ENCODE data around the gene C7.

- TF ChIP-seq, protein P1, sequence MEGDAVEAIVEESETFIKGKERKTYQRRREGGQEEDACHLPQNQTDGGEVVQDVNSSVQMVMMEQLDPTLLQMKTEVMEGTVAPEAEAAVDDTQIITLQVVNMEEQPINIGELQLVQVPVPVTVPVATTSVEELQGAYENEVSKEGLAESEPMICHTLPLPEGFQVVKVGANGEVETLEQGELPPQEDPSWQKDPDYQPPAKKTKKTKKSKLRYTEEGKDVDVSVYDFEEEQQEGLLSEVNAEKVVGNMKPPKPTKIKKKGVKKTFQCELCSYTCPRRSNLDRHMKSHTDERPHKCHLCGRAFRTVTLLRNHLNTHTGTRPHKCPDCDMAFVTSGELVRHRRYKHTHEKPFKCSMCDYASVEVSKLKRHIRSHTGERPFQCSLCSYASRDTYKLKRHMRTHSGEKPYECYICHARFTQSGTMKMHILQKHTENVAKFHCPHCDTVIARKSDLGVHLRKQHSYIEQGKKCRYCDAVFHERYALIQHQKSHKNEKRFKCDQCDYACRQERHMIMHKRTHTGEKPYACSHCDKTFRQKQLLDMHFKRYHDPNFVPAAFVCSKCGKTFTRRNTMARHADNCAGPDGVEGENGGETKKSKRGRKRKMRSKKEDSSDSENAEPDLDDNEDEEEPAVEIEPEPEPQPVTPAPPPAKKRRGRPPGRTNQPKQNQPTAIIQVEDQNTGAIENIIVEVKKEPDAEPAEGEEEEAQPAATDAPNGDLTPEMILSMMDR (IDR thresholded peaks at IDR 0.05; ENCODE audit: low read depth, low read length) = no peak
- TF ChIP-seq EZH2phosphoT487 (IDR thresholded peaks at IDR 0.05; ENCODE audit: low read depth) = no peak
Observed at GRCh38 chr5:41003670-41004376, 94.5 kb downstream of the C7 start.
